ENCODE data around the gene TRIM62.

TRIM62 gene

DNA sequence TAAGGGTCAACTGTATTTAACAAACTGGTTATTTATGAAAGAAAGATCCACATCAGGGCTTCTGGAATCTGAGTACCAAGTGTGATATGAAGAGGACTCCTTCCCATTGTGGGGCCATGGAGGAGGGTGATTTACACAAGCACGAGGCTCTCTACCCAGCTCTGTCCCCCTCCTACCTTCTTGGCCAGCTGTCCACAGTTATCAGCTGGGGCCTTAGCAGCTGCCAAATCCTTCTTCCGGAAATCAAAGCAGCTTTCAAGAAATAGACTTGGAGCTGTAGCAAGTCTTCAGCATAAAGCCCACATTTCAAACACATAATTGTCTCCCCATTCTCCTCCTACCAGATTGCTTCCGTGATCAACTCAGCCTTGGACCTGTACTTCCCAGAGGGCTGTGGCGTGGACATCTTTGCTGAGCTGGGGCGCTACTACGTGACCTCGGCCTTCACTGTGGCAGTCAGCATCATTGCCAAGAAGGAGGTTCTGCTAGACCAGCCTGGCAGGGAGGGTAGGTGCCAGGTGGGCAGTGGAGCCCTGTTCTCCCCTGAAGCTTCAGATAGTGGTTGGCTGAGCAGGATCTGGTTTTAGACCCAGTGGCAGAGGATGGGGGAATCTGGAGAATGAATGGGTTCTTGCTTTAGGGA, 85.4 kb downstream of the TRIM62 start:
- DNase-seq, result no peak
